GM18907 (cell line): ENCODE results near the gene MGAT4A.
"Not testable (repeated sequence)": the region's sequence is repeated elsewhere in the genome, so short reads cannot be mapped to it uniquely, and the experiment has no call there.

Experiments used
- ATAC-seq: cut with Tn5 transposase; IDR thresholded peaks from one replicate; pipeline ENCODE4 v1.9.1; 2021; ENCODE audit warnings: mild to moderate bottlenecking, moderate library complexity; ENCODE audit not compliant: unreplicated experiment

Gene MGAT4A

GRCh38 chr2:98608962-98609604 is 121.8 kb downstream of the MGAT4A start:
- ATAC-seq: peak; percentile 13

DNA sequence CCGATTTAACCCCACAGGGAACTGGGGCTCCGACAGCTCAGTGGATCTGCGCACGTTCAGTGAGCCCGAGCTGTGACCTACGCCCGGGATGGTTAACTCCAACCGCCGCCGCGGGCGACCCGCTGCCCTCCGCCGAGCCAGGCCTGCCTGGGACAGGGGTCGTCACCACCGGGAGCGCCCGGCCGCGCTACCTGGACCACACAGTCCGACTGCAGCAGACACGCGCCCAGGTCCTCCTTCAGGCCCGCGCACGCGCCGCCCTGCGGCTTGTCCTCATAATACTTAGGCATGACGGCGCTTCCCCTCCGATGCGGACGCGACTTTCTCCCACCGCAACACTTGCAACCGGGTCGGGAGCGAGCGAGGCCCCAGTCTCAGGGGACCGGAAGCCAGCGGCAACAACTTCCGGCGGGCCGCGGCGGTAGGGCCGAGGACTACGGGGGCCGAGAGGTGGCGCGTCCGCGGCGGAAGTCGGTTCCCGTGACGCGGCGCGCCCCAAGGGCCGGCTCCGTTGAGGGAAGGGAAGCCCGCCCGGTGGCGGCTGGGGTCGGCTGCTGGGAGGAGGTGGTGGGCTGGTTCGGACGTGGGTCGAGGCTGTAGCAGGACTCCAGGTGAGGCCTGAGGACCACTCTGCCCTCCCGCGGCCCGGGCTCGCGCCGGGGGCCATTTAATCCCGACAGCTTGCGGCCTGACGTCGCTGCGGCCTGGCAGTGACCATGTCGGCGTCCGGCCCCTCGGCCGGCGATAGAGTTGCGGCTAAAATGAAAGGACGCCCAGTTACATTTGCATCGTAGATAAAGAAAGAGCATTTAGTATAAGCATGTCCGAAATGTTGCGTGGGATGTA is 122.6 kb downstream of the MGAT4A start, which contains the start of the genes COA5 and UNC50:
TSS of gene COA5 (minus strand) at position 397 of the 846 bp plus-strand sequence. CDS start at position 290, 107 bp downstream.
TSS of gene UNC50 (plus strand) at position 474 of the 846 bp plus-strand sequence. CDS start 1,171 bp downstream, outside the sequence.
- ATAC-seq: peak; percentile 86

- no peak for ATAC-seq
Measured at GRCh38 chr2:98607741-98608115, 123.2 kb downstream of the MGAT4A start.

DNA sequence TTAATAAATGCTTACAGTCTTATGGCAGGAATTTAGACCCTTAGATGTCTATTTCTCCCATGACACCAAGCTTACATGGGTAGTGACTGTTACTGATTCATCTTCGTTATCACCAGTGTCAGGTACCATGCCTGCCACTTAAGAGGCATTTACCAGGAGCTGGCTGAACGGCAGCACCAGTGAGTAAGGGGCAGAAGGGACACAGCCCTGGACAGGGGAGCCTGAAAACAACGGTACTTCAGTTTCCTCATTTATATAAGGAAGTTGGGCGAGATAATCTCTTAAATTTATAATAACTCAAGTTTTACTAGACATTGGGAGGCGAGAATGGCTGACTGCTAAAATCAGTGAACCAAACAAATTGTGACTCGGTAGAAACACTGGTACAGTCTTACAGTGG is 123.8 kb downstream of the MGAT4A start:
- ATAC-seq: no peak

- ATAC-seq: no peak
Measured at GRCh38 chr2:98606431-98606830, 124.5 kb downstream of the MGAT4A start.

DNA sequence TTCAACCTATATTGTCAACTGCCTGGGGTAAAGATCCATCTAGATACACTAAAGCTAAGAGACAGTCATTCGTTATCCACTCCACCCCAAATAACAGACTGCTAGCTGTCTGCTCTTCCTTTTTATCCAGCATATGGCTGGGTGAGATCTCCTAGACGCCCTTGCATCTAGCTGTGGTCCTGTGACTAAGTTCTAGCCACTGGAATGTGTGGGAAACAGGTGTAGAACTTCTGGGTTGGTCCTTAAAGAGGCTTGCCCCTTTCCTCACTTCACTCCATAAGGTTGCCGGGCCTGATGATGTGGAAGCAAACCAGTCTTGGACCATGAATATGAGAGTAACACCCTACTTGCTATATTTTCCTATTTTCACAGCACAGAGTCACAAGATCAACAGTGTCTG is 125.9 kb downstream of the MGAT4A start:
- ATAC-seq: no peak

DNA sequence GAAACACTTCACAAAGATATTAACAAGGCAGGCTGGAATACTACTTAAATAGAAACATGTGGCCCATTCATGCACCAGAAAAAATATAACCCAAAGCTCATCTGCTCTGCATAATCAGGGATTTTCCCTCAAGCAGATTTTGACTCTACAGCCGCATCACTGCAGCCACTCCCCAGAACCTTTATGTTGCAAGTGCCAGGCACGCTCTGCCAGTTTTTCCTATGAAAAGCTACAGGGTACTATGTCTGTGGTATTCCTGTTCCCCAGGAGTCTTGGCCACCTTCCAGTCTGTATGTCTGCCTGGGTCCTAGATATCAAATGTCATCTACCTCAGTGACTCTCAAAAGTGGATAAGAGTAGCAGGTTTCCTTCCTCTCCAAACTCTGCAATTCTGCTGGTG is 126.4 kb downstream of the MGAT4A start:
- ATAC-seq: no peak

DNA sequence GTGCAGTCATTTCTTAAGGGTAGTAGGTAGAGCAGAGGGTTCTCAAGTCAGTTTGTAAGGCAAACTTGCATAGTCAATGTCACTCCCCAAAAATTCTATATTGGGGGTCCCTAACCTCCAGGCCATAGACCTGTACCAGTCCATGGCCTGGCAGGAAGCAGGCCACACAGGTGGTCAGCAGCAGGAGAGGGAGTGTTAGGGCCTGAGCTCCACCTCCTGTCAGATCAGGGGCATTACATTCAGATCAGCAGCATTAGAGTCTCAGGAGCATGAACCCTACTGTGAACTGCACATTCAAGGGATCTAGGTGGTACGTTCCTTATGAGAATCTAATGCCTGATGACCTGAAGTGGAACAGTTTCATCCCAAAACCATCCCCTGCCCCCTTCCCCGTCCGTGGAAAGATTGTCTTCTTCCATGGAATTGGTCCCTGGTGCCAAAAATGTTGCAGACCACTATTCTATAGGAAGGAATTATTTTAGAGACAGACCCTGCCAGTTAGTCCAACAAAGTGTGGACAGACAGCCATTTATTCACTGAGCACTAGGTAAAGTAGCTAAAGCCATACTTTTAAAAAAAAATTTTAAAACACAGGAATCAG is 129.3 kb downstream of the MGAT4A start:
- peak; percentile 70 for ATAC-seq

DNA sequence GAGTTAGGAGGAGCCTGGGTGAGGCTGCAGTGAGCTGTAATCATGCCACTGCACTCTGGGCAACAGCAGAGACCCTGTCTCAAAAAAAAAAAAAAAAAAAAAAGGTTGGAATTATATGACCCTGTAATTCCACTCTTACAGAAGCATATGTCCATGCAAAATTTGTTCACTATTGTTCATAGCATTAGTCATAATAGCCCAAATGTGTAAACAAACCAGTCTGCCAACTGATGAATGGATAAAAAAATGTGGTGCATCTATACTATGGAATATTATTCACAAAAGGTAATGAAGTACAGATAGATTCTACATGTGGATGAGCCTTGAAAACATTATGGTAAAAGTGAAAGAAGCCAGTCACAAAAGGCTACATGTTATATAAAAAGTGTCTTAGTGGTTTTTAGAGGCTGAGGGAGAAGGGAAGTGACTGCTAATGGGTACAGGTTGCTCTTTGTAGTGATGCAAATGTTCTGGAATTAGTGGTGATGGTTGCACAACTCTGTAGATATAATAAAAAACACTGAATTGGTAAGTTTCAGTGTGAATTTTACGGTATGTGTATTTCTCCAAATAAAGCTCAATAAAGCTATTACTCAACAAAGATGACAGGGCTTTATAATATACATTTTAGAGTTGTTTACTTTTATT is 132.0 kb downstream of the MGAT4A start:
- ATAC-seq: no peak

DNA sequence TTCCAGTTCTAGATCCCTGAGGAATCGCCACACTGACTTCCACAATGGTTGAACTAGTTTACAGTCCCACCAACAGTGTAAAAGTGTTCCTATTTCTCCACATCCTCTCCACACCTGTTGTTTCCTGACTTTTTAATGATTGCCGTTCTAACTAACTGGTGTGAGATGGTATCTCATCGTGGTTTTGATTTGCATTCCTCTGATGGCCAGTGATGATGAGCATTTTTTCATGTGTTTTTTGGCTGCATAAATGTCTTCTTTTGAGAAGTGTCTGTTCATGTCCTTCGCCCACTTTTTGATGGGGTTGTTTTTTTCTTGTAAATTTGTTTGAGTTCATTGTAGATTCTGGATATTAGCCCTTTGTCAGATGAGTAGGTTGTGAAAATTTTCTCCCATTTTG is 136.3 kb downstream of the MGAT4A start:
- not testable (repeated sequence) for ATAC-seq

- no peak for ATAC-seq
Measured at GRCh38 chr2:98592565-98592964, 138.4 kb downstream of the MGAT4A start.

DNA sequence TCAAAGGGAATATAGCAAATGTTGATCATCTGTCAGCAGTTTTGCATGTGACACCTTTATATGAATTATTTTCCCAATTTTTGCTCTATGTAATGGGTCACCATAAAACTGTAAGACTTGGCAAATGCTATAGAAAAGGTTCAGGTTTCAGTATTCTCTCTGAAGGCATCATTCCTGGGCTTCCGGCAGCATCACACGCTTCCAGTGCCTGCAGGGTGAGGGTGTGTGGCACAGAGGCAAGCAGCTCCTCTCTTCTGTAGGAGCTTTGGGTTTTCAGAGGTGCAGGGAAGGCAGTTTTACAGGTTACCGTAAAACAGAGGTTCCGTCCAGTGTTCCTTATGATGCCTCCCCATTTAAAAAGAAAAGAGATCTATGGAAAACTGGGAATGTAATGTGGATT is 141.4 kb downstream of the MGAT4A start:
- no peak for ATAC-seq

- ATAC-seq: no peak
Measured at GRCh38 chr2:98588880-98589431, 142.0 kb downstream of the MGAT4A start.

DNA sequence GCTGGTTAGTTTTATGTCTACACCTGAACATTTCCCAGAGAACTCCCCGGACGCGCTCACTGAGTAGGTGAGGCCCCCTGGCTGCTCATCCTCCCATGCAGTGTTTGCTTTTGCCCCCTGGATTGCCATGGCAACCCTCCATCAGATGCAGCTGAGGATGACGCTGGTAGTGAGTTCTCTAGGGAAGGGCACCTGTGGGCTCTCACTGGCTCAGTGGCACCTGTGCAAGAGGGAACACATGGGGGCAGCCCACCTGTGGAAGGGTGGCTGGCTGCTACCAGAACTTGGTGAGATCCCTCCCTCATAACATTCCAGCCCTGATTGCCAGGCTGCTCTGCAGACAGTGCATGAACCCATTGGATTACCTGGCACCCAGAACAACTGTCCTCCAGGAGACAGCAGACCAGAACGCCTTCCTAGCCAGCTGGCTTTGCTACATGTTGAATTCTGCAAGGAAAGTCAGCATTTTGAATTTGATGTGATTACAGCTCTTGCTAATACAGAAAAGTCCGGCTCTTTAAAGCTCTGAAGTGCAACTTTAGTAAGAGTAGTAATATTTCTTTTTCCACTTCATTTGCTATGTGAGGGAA is 144.3 kb downstream of the MGAT4A start:
- ATAC-seq: no peak

GRCh38 chr2:98585386-98585785 is 145.5 kb downstream of the MGAT4A start:
- no peak for ATAC-seq

- ATAC-seq: no peak
Measured at GRCh38 chr2:98583816-98584618, 146.9 kb downstream of the MGAT4A start.

DNA sequence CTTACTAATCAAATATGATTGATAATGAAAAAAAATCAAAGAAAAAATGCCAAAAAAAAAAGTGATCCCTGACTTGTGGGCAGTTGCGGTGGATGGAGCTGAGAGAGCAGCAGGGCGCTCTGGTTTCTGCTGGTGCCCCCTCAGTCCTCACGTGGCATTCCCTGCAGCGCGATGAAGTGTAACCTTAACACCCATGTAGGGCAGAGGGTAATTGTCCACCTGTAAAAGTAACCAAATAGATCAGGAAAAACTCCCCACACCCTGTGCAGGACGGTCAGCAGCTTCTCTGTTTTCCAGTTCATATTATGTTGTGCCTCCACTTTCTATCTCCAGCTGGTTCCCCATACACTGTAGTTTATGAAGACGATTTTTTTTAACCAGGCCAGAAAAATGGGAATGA is 147.7 kb downstream of the MGAT4A start:
- ATAC-seq: no peak

DNA sequence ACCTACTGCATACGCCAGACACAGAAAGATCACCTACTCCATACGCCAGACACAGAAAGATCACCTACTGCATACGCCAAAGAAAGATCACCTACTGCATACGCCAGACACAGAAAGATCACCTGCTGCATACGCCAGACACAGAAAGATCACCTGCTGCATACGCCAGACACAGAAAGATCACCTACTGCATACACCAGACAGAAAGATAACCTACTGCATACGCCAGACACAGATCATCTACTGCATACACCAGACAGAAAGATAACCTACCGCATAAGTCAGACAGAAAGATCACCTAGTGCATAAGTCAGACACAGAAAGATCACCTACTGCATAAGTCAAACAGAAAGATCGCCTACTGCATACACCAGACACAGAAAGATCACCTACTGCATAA is 148.4 kb downstream of the MGAT4A start:
- no peak for ATAC-seq

DNA sequence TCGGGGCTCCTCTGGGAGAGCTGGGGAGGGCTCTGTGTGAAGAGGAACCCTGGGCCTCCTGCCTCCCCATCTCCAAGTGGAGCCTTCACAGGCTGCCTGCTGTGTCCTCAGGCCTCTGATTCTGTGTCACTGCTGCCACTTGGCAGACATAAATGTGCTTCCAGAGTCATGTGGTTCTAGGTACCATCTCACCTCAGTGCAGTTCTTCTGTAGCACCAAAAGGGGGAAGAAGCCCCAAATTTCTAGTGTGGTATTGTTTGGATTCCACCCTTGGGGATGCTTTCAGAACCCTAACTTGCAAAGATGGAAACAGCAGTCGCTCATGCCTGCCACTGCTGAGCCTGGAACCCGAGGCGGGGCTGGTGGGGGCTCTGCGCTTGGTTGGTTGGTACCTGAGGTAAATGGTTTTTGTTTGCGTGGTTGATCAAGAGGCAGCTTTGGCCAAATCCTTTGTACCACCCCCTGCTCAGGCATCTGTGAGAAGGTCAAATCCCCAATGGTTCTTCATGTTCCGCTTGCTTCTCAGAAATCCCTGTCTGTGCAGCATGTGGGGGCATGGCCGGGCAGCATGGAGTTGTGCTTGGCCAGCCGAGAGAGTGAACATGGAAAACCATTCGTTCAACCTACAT is 150.2 kb downstream of the MGAT4A start:
- ATAC-seq: no peak
